OCI-LY1 (cell line): ENCODE data around the gene DDR1.

Experiments
- H2AFZ ChIP-seq: fragments of 200-600 bp; sonication (generic), shearing (Covaris generic); 2 replicates; pipeline ENCODE4 v1.6.0; 2014; ENCODE audit warnings: antibody characterized with exemption, mild to moderate bottlenecking, low read length
- H3F3A ChIP-seq: fragments of 200-600 bp; sonication (generic), shearing (Covaris generic); 2 replicates; pipeline ENCODE4 v1.6.0; 2014; ENCODE audit warnings: mild to moderate bottlenecking, antibody characterized with exemption, low read length, moderate library complexity; ENCODE audit not compliant: insufficient read depth
- H3K27ac ChIP-seq: fragments of 200-600 bp; sonication (generic); 2 replicates; pipeline ENCODE4 v1.5.1; 2014; ENCODE audit warnings: low read length, mixed run types, mild to moderate bottlenecking, low read depth; ENCODE audit not compliant: poor library complexity, severe bottlenecking
- H3K27me3 ChIP-seq: fragments of 200-600 bp; sonication (generic); 2 replicates; pipeline ENCODE4 v1.6.0; 2014; ENCODE audit warnings: antibody characterized with exemption, mild to moderate bottlenecking, low read length, moderate library complexity; ENCODE audit not compliant: insufficient read depth
- H3K36me3 ChIP-seq: fragments of 200-600 bp; sonication (generic); 2 replicates; pipeline ENCODE4 v1.6.1; 2014; ENCODE audit warnings: mild to moderate bottlenecking, antibody characterized with exemption, low read length, moderate library complexity, mixed read lengths; ENCODE audit not compliant: insufficient read depth
- H3K4me1 ChIP-seq: fragments of 200-600 bp; sonication (generic); 2 replicates; pipeline ENCODE4 v1.5.1; 2014; ENCODE audit warnings: mild to moderate bottlenecking, low read length, moderate library complexity; ENCODE audit not compliant: insufficient read depth, severe bottlenecking
- H3K4me2 ChIP-seq: fragments of 200-600 bp; sonication (generic), shearing (Covaris generic); 2 replicates; pipeline ENCODE4 v1.6.1; 2014; ENCODE audit warnings: low read length
- H3K4me3 ChIP-seq: fragments of 200-600 bp; sonication (generic); 2 replicates; pipeline ENCODE4 v1.5.1; 2014; ENCODE audit warnings: low read length, low read depth, mild to moderate bottlenecking, mixed read lengths; ENCODE audit not compliant: poor library complexity, severe bottlenecking
- H3K79me2 ChIP-seq: fragments of 200-600 bp; shearing (Covaris generic); 2 replicates; pipeline ENCODE4 v1.6.1; 2016; ENCODE audit warnings: mixed run types, low read length, mixed read lengths; ENCODE audit not compliant: insufficient read depth
- H3K9ac ChIP-seq: fragments of 200-600 bp; sonication (generic), shearing (Covaris generic); 2 replicates; pipeline ENCODE4 v1.6.1; 2014; ENCODE audit warnings: mild to moderate bottlenecking, low read length, mixed read lengths
- H3K9me2 ChIP-seq: fragments of 200-600 bp; sonication (generic), shearing (Covaris generic); 2 replicates; pipeline ENCODE4 v1.6.1; 2014; ENCODE audit warnings: low read depth, mild to moderate bottlenecking, low read length, mixed read lengths
- H3K9me3 ChIP-seq: fragments of 200-600 bp; shearing (Covaris generic); 2 replicates; pipeline ENCODE4 v1.6.1; 2014; ENCODE audit warnings: low read length, mixed read lengths
- H4K20me1 ChIP-seq: fragments of 200-600 bp; sonication (generic), shearing (Covaris generic); 2 replicates; pipeline ENCODE4 v1.6.0; 2016; ENCODE audit warnings: mild to moderate bottlenecking, low read length; ENCODE audit not compliant: insufficient read depth
- CTCF ChIP-seq: fragments of 200-600 bp; sonication (generic), shearing (Covaris generic); IDR thresholded peaks from 2 replicates; pipeline ENCODE4 v1.5.1; 2017; ENCODE audit warnings: mild to moderate bottlenecking, antibody characterized with exemption, low read length, moderate library complexity, mixed read lengths
- EZH2 ChIP-seq: fragments of 200-600 bp; sonication (generic), shearing (Covaris generic); IDR thresholded peaks from 2 replicates; pipeline ENCODE4 v1.8.0; 2017; ENCODE audit warnings: borderline replicate concordance, mixed run types, mild to moderate bottlenecking, antibody characterized with exemption, low read length, moderate library complexity, mixed read lengths

The DDR1 gene

DNA sequence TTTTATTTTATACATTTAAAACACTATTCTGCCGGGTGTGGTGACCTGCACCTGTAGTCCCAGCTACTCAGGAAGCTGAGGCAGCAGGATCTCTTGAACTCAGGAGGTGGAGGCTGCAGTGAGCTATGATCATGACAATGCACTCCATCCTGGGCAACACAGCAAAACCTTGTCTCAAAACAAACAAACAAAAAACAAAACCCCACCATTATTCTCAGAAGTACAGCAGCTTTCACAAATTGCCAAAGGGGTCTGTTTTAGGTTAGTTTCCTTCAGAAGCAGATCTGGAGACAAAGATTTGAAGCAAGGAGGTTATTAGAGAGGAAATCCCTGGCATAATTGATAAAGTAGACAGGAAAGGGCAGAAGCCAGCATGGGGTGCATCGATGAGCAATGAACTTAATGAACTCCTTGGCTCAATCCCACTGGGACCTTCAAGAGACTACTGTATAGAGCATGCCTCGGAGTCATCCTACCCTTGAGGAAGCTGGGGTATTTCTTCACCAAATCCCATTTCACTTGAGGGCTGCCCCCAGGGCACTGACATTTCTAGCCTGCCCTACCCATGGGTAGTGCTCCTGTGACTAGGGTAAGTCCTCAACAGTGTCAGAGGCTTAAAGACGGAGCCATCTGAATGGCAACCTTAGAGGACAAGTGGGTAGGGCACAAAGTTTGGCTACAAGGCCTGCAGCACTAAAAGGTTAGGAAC lies 43.2 kb upstream of the DDR1 start:
- no peak for TF ChIP-seq EZH2
- TF ChIP-seq CTCF = no peak
- H3K9ac ChIP-seq = no peak overlapping the region
- no peak overlapping the region for H2AFZ ChIP-seq
- no peak overlapping the region for H3K4me3 ChIP-seq
- H3K36me3 ChIP-seq = no peaks in the 10 kb centered on the region
- no peaks in the 10 kb centered on the region for H3K9me2 ChIP-seq
- no peak overlapping the region for H3K4me2 ChIP-seq
- H3F3A ChIP-seq = no peaks in the 10 kb centered on the region
- no peak overlapping the region for H3K27ac ChIP-seq
- H3K79me2 ChIP-seq = no peaks in the 10 kb centered on the region
- H3K9me3 ChIP-seq = no peaks in the 10 kb centered on the region
- no peaks in the 10 kb centered on the region for H3K27me3 ChIP-seq
- no peaks in the 10 kb centered on the region for H4K20me1 ChIP-seq
- peaks cover 6% of the 10 kb centered on the region for H3K4me1 ChIP-seq

DNA sequence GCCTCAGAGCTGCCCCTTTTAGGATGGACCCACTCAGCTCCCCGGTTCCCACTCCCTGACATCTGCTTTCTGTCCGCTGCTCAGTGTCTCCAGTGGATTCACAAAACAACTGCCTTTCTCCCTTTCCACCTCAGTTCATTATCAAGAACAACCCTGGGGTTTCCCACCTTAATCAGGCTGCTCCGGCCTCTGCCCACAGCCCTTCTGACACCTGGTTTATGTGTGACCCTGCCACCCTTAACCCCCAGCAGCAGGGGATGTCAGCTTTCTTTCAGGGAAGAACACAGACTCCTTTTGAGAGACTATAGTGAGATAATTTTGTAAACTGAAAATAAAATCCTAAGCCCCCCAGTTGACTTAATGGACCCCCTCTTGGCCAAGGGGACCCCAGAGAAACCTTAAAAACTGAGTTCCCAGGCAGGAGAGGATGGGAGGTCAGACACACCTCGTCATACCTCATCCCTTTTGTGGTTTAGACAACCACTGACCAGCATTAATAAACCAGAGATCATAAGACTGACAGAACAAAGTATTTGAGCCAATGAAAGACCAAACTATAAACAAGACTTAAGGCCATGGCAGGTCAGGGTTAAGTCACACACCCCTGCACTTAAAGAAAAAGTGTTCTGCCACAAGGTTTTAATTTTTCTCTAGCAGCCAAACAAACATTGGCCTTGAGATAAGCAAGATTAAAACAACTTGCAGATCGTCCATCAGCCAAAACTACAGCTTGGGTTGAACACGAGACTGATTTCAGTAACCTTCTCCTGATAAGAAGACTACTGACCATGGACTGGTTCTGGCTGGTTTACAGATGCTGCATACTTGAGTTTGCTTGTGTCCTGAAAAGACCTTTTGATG lies 42.4 kb upstream of the DDR1 start:
- no peak for TF ChIP-seq CTCF
- no peak for TF ChIP-seq EZH2
- no peaks in the 10 kb centered on the region for H4K20me1 ChIP-seq
- no peak overlapping the region for H2AFZ ChIP-seq
- H3K36me3 ChIP-seq = no peaks in the 10 kb centered on the region
- H3K9ac ChIP-seq = no peak overlapping the region
- no peaks in the 10 kb centered on the region for H3K9me3 ChIP-seq
- peak overlapping the region; percentile 23 for H3K27ac ChIP-seq
- peaks cover 11% of the 10 kb centered on the region for H3K4me1 ChIP-seq
- H3K9me2 ChIP-seq = no peaks in the 10 kb centered on the region
- no peaks in the 10 kb centered on the region for H3F3A ChIP-seq
- no peaks in the 10 kb centered on the region for H3K79me2 ChIP-seq
- no peak overlapping the region for H3K4me2 ChIP-seq
- H3K27me3 ChIP-seq = no peaks in the 10 kb centered on the region
- no peak overlapping the region for H3K4me3 ChIP-seq

- H3K9ac ChIP-seq = no peak overlapping the region
Observed at GRCh38 chr6:30842754-30843610, 41.3 kb upstream of the DDR1 start.

More at GRCh38 chr6:30842754-30843610, 41.3 kb upstream of the DDR1 start:
- Histone ChIP-seq H3K79me2 (no peaks in the 10 kb centered on the region), H3K36me3 (no peaks in the 10 kb centered on the region), H3K27me3 (no peaks in the 10 kb centered on the region), H3F3A (no peaks in the 10 kb centered on the region), H3K4me3 (no peak overlapping the region), H3K4me1 (peaks cover 17% of the 10 kb centered on the region), H3K4me2 (no peak overlapping the region), H3K9me2 (no peaks in the 10 kb centered on the region), H4K20me1 (no peaks in the 10 kb centered on the region), H3K27ac (no peak overlapping the region), H3K9me3 (no peaks in the 10 kb centered on the region), H2AFZ (no peak overlapping the region)
- TF ChIP-seq CTCF (no peak), EZH2 (no peak)
